Loucy (cell line): ENCODE data around the gene RSU1.

Experiments
- EZH2phosphoT487 ChIP-seq: fragments of 200-600 bp; IDR thresholded peaks from 2 replicates; pipeline ENCODE4 v1.6.1; 2018; ENCODE audit warnings: antibody characterized with exemption, mild to moderate bottlenecking, moderate library complexity, borderline replicate concordance
- TF ChIP-seq, protein P1 (sequence below): fragments of 200-600 bp; sonication (generic); conservative IDR thresholded peaks from 2 replicates; pipeline ENCODE4 v1.5.1; 2014; ENCODE audit warnings: mild to moderate bottlenecking, antibody characterized with exemption, low read length

- TF ChIP-seq, protein P1, sequence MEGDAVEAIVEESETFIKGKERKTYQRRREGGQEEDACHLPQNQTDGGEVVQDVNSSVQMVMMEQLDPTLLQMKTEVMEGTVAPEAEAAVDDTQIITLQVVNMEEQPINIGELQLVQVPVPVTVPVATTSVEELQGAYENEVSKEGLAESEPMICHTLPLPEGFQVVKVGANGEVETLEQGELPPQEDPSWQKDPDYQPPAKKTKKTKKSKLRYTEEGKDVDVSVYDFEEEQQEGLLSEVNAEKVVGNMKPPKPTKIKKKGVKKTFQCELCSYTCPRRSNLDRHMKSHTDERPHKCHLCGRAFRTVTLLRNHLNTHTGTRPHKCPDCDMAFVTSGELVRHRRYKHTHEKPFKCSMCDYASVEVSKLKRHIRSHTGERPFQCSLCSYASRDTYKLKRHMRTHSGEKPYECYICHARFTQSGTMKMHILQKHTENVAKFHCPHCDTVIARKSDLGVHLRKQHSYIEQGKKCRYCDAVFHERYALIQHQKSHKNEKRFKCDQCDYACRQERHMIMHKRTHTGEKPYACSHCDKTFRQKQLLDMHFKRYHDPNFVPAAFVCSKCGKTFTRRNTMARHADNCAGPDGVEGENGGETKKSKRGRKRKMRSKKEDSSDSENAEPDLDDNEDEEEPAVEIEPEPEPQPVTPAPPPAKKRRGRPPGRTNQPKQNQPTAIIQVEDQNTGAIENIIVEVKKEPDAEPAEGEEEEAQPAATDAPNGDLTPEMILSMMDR = no peak
- no peak for TF ChIP-seq EZH2phosphoT487
Observed at GRCh38 chr10:16754765-16755164, 62.5 kb downstream of the RSU1 start.
